Fibroblast of lung (primary cell): Measurements from ENCODE around the gene ANKLE2.

Source experiments
- CTCF ChIP-seq, 2 donors: IDR thresholded peaks in 1 of 2; conservative IDR thresholded peaks in 1 of 2; 1 replicate in 1 of 2; 2 replicates in 1 of 2; pipeline ENCODE4 v1.5.1; 2011 to 2012; ENCODE audit warnings: low read length in 2 of 2, control low read depth in 1 of 2, inconsistent platforms in 1 of 2, low read depth in 1 of 2, mild to moderate bottlenecking in 1 of 2
- EZH2 ChIP-seq: IDR thresholded peaks from 2 replicates; pipeline ENCODE4 v1.5.1; 2012; ENCODE audit warnings: low read length, control low read depth, mild to moderate bottlenecking; ENCODE audit errors: missing control alignments

GRCh38 chr12:132708150-132708549 is 53.5 kb downstream of the ANKLE2 start:
- TF ChIP-seq EZH2, result no peak
- no peak for TF ChIP-seq CTCF (conservative IDR thresholded peaks at IDR 0.05 in 1 of 2, IDR thresholded peaks at IDR 0.05 in 1 of 2; ENCODE audit: low read depth in 1 of 2, low read length in 2 of 2)
